SK-N-SH treated with all-trans-retinoic acid at 6 μM for 48 hours (cell line): ENCODE measurements around the gene EPS8L3.

Experiments
- ATAC-seq: fragments of 200-7000 bp; cut with Tn5 transposase; 3 replicates; pipeline ENCODE4 v1.9.1; 2020; ENCODE audit warnings: mild to moderate bottlenecking, moderate library complexity
- ARNTL ChIP-seq: fragments of 450-650 bp; formaldehyde crosslinking; IDR thresholded peaks from 2 replicates; pipeline ENCODE4 v1.5.0; 2020; ENCODE audit warnings: low read depth, mild to moderate bottlenecking, moderate library complexity, borderline replicate concordance
- BACH2 ChIP-seq: fragments of 250-450 bp; sonication (Bioruptor Pico); IDR thresholded peaks from 2 replicates; pipeline ENCODE4 v1.9.0; 2021; ENCODE audit warnings: mild to moderate bottlenecking, borderline replicate concordance
- CSDC2 ChIP-seq: fragments of 250-450 bp; sonication (Bioruptor Pico); IDR thresholded peaks from 2 replicates; pipeline ENCODE4 v1.5.0; 2020; ENCODE audit warnings: mild to moderate bottlenecking, moderate library complexity
- ESRRG ChIP-seq: fragments of 250-450 bp; sonication (Bioruptor Pico); IDR thresholded peaks from 2 replicates; pipeline ENCODE4 v1.6.1; 2021; ENCODE audit warnings: mild to moderate bottlenecking
- GLIS3 ChIP-seq: fragments of 250-450 bp; sonication (Bioruptor Pico); IDR thresholded peaks from 2 replicates; pipeline ENCODE4 v1.5.0; 2020; ENCODE audit warnings: mild to moderate bottlenecking, moderate library complexity
- ISL1 ChIP-seq: fragments of 250-450 bp; sonication (Bioruptor Pico); IDR thresholded peaks from 2 replicates; pipeline ENCODE4 v2.1.2; 2022; ENCODE audit warnings: mild to moderate bottlenecking, moderate library complexity
- OSR1 ChIP-seq: fragments of 250-450 bp; sonication (Bioruptor Pico); IDR thresholded peaks from 2 replicates; pipeline ENCODE4 v1.8.0; 2022; ENCODE audit warnings: moderate library complexity, mild to moderate bottlenecking, inconsistent platforms
- RARB ChIP-seq: fragments of 250-450 bp; sonication (Bioruptor Pico); IDR thresholded peaks from 2 replicates; pipeline ENCODE4 v1.8.0; 2021; ENCODE audit warnings: mild to moderate bottlenecking, moderate library complexity
- SNAI2 ChIP-seq: fragments of 250-450 bp; sonication (Bioruptor Pico); IDR thresholded peaks from 2 replicates; pipeline ENCODE4 v1.5.0; 2020; ENCODE audit warnings: mild to moderate bottlenecking, moderate library complexity
- TCF4 ChIP-seq: fragments of 250-450 bp; sonication (Bioruptor Pico); IDR thresholded peaks from 2 replicates; pipeline ENCODE4 v1.8.0; 2021; ENCODE audit warnings: mild to moderate bottlenecking, moderate library complexity, borderline replicate concordance
- TOX ChIP-seq: fragments of 250-450 bp; sonication (Bioruptor Pico); IDR thresholded peaks from 2 replicates; pipeline ENCODE4 v1.8.0; 2021; ENCODE audit warnings: mild to moderate bottlenecking, moderate library complexity, borderline replicate concordance
- ZC3H10 ChIP-seq: fragments of 250-450 bp; sonication (Bioruptor Pico); IDR thresholded peaks from 2 replicates; pipeline ENCODE4 v1.5.1; 2021; ENCODE audit warnings: mild to moderate bottlenecking, moderate library complexity
- ZFP30 ChIP-seq: fragments of 450-650 bp; formaldehyde crosslinking; IDR thresholded peaks from 2 replicates; pipeline ENCODE4 v1.5.0; 2022; ENCODE audit warnings: mild to moderate bottlenecking, moderate library complexity
- ZNF565 ChIP-seq: fragments of 450-650 bp; formaldehyde crosslinking; conservative IDR thresholded peaks from 2 replicates; pipeline ENCODE4 v1.5.0; 2020; ENCODE audit warnings: low read depth, mild to moderate bottlenecking, moderate library complexity
- ZNF70 ChIP-seq: fragments of 450-650 bp; formaldehyde crosslinking; IDR thresholded peaks from 2 replicates; pipeline ENCODE4 v1.5.0; 2020; ENCODE audit warnings: mild to moderate bottlenecking, moderate library complexity
- ZNF8 ChIP-seq: fragments of 450-650 bp; formaldehyde crosslinking; IDR thresholded peaks from 2 replicates; pipeline ENCODE4 v1.5.0; 2020; ENCODE audit warnings: mild to moderate bottlenecking, moderate library complexity
- TF ChIP-seq, protein P1 (sequence below): fragments of 250-450 bp; sonication (Bioruptor Pico); IDR thresholded peaks from 2 replicates; pipeline ENCODE4 v1.5.0; 2020; ENCODE audit warnings: mild to moderate bottlenecking, moderate library complexity
- TF ChIP-seq, protein P2 (sequence below): fragments of 250-450 bp; sonication (Bioruptor Pico); IDR thresholded peaks from 2 replicates; pipeline ENCODE4 v1.8.0; 2021; ENCODE audit warnings: low read depth, mild to moderate bottlenecking, moderate library complexity, borderline replicate concordance
- TF ChIP-seq, protein P3 (sequence below): fragments of 250-450 bp; sonication (Bioruptor Pico); IDR thresholded peaks from 2 replicates; pipeline ENCODE4 v1.5.1; 2021; ENCODE audit warnings: mild to moderate bottlenecking, moderate library complexity
- TF ChIP-seq, protein P4 (sequence below): fragments of 250-450 bp; sonication (Bioruptor Pico); IDR thresholded peaks from 2 replicates; pipeline ENCODE4 v1.5.1; 2020; ENCODE audit warnings: low read depth, mild to moderate bottlenecking, moderate library complexity

Gene EPS8L3

DNA sequence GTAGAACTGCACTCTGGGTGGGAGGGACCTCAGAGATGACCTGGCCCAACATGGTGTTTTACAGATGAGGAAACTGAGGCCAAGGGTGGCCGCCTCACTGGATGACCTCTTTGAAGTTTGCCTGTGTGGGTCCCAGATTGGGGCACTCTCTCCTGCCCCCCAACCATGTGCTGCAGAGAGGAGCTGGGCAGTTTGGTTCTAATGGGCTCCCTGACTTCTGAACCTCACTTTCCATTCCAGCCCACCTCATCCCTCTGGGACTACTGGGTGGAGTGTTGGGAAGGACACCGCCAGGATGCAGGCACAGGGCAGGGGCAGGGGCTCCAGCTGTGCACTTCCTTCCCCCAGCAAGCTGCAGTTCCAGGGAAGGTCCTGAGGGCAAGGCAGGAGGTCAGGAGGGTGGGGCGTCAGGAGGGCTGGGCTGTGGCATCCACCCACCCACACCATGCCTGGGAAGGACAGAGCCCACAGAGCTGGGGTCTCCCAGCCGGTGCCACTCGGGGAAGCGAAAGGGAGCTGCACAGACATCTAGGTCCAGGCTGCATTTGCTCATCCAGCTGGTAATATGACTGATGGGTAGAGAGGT lies 10.3 kb upstream of the EPS8L3 start:
- no peak for ATAC-seq
- no peak for TF ChIP-seq CSDC2 (CRISPR knock-in tag)
- no peak for TF ChIP-seq GLIS3 (CRISPR knock-in tag)
- no peak for TF ChIP-seq TOX (CRISPR knock-in tag)
- TF ChIP-seq, protein P1, sequence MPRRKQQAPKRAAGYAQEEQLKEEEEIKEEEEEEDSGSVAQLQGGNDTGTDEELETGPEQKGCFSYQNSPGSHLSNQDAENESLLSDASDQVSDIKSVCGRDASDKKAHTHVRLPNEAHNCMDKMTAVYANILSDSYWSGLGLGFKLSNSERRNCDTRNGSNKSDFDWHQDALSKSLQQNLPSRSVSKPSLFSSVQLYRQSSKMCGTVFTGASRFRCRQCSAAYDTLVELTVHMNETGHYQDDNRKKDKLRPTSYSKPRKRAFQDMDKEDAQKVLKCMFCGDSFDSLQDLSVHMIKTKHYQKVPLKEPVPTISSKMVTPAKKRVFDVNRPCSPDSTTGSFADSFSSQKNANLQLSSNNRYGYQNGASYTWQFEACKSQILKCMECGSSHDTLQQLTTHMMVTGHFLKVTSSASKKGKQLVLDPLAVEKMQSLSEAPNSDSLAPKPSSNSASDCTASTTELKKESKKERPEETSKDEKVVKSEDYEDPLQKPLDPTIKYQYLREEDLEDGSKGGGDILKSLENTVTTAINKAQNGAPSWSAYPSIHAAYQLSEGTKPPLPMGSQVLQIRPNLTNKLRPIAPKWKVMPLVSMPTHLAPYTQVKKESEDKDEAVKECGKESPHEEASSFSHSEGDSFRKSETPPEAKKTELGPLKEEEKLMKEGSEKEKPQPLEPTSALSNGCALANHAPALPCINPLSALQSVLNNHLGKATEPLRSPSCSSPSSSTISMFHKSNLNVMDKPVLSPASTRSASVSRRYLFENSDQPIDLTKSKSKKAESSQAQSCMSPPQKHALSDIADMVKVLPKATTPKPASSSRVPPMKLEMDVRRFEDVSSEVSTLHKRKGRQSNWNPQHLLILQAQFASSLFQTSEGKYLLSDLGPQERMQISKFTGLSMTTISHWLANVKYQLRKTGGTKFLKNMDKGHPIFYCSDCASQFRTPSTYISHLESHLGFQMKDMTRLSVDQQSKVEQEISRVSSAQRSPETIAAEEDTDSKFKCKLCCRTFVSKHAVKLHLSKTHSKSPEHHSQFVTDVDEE (CRISPR knock-in tag): no peak
- TF ChIP-seq, protein P2, sequence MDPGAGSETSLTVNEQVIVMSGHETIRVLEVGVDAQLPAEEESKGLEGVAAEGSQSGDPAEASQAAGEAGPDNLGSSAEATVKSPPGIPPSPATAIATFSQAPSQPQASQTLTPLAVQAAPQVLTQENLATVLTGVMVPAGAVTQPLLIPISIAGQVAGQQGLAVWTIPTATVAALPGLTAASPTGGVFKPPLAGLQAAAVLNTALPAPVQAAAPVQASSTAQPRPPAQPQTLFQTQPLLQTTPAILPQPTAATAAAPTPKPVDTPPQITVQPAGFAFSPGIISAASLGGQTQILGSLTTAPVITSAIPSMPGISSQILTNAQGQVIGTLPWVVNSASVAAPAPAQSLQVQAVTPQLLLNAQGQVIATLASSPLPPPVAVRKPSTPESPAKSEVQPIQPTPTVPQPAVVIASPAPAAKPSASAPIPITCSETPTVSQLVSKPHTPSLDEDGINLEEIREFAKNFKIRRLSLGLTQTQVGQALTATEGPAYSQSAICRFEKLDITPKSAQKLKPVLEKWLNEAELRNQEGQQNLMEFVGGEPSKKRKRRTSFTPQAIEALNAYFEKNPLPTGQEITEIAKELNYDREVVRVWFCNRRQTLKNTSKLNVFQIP (CRISPR knock-in tag): no peak
- TF ChIP-seq BACH2 (CRISPR knock-in tag): no peak
- TF ChIP-seq RARB (CRISPR knock-in tag): no peak
- TF ChIP-seq ZC3H10 (CRISPR knock-in tag): no peak
- TF ChIP-seq SNAI2 (CRISPR knock-in tag): no peak
- TF ChIP-seq ZNF565 (CRISPR knock-in tag): no peak
- no peak for TF ChIP-seq OSR1 (CRISPR knock-in tag)
- no peak for TF ChIP-seq ARNTL (CRISPR knock-in tag)
- no peak for TF ChIP-seq ISL1 (CRISPR knock-in tag)
- TF ChIP-seq ZNF70: no peak
- no peak for TF ChIP-seq TCF4 (CRISPR knock-in tag)
- no peak for TF ChIP-seq ZNF8 (CRISPR knock-in tag)
- TF ChIP-seq, protein P3, sequence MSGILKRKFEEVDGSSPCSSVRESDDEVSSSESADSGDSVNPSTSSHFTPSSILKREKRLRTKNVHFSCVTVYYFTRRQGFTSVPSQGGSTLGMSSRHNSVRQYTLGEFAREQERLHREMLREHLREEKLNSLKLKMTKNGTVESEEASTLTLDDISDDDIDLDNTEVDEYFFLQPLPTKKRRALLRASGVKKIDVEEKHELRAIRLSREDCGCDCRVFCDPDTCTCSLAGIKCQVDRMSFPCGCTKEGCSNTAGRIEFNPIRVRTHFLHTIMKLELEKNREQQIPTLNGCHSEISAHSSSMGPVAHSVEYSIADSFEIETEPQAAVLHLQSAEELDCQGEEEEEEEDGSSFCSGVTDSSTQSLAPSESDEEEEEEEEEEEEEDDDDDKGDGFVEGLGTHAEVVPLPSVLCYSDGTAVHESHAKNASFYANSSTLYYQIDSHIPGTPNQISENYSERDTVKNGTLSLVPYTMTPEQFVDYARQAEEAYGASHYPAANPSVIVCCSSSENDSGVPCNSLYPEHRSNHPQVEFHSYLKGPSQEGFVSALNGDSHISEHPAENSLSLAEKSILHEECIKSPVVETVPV (CRISPR knock-in tag): no peak
- TF ChIP-seq, protein P4, sequence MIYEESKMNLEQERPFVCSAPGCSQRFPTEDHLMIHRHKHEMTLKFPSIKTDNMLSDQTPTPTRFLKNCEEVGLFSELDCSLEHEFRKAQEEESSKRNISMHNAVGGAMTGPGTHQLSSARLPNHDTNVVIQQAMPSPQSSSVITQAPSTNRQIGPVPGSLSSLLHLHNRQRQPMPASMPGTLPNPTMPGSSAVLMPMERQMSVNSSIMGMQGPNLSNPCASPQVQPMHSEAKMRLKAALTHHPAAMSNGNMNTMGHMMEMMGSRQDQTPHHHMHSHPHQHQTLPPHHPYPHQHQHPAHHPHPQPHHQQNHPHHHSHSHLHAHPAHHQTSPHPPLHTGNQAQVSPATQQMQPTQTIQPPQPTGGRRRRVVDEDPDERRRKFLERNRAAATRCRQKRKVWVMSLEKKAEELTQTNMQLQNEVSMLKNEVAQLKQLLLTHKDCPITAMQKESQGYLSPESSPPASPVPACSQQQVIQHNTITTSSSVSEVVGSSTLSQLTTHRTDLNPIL (CRISPR knock-in tag): no peak
- TF ChIP-seq ZFP30 (CRISPR knock-in tag): no peak
- TF ChIP-seq ESRRG: no peak
- TF ChIP-seq, all 23 proteins: peak for 0

DNA sequence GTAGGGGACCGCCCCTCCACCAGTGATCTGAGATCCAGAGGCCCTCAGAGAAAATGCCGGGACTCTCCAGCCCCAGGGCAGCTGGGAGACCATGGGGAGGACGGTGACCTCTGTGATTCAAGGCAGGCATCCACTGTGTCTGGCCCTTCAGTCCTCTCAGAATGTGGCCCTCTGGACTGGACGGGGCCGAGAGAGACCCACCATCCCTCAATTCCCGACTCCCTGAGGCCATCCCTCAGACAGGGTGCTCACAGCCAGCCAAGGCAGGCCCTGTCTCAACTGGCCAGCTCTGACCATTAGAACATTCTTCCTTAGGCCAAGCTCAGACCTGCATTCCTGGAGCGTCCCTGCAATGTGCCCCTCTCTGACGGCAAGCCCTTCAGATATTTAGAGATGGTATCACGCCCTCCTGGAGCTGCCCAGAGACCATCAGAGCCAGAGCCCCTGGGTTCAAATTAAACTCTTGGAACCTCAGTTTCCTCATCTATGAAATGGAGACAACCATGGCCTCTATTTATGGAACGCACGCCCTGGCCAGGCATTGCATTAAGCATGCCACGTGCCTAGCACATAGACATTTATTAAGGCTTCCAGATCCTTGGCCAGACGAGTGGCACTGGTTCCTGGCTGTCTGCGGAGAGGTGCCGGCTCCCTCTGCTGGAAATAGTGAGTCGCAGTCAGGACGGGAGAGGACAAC lies 9.6 kb upstream of the EPS8L3 start:
- peak; percentile 93 for ATAC-seq
- TF ChIP-seq, protein P4 (CRISPR knock-in tag): no peak
- TF ChIP-seq ZC3H10 (CRISPR knock-in tag) (no peak), CSDC2 (CRISPR knock-in tag) (no peak), ZNF565 (CRISPR knock-in tag) (no peak), SNAI2 (CRISPR knock-in tag) (no peak), TCF4 (CRISPR knock-in tag) (peak; percentile 54; the same call in 1 of the 2 replicates), BACH2 (CRISPR knock-in tag) (no peak), OSR1 (CRISPR knock-in tag) (no peak), TOX (CRISPR knock-in tag) (no peak)
- TF ChIP-seq, protein P1 (CRISPR knock-in tag): peak; percentile 55; the same call in 1 of the 2 replicates
